ENCODE measurements around the gene SUPT5H. TPM values are rescaled to one million over a fixed set of nuclear protein-coding genes. Genes with fewer than 3 reads are reported as not detected.

The SUPT5H gene
- total and polyA plus RNA-seq, 2 of the 13 experiments (the other 11 are each of a cell fraction or from before 2014, with no cell fraction given), result 48.2 to 51.7 TPM

DNA sequence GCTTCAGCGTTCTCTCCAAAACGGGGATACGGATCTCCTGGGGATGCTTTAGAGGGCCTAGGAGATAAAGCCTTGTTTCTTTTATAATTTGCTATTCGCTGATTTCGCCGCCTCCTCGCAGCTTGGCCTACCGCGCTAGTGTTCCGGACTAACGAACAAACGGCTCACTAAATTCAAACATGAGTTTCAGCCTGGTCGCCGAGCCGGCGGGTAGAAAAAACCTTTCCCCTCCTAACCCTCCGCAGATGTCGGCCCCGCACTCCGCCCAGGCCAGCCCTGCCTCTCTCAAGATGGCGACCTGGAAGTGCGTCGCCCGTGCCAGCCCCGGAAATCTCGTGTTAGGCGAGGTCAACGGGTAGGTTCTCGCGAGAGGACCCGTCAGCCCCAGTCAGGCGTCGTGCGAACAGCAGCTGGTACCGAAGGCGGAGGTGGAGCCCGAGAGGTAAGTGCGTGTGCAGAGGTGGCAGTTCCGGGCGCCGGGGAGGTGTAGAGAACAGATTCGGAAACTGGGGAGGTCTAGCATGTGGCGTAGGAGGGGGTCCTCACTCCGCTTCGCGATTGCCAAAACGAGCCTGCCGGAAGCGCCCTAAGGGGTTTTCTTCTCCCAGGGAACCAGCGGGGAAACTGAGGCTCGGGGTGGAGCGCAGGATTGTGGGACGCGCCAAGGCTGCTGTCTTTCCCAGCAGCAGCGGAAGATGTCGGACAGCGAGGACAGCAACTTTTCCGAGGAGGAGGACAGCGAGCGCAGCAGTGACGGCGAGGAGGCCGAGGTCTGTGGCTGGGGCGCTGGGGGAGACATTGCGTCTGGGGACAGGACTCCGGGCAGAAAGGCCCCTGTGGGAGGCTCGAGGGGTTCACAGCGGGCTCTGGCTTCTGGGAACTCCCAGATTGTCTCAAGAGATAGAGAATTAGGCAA lies at the start of gene SUPT5H (continued):
- TF ChIP-seq SRSF4 (IDR thresholded peaks at IDR 0.05; ENCODE audit: low read depth, low read length, poor library complexity, severe bottlenecking), result no peak
- TF ChIP-seq, protein P1, sequence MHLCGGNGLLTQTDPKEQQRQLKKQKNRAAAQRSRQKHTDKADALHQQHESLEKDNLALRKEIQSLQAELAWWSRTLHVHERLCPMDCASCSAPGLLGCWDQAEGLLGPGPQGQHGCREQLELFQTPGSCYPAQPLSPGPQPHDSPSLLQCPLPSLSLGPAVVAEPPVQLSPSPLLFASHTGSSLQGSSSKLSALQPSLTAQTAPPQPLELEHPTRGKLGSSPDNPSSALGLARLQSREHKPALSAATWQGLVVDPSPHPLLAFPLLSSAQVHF (CRISPR knock-in tag; IDR thresholded peaks at IDR 0.05), result no peak
- no peak for TF ChIP-seq ZNF562 (CRISPR knock-in tag; IDR thresholded peaks at IDR 0.05; ENCODE audit: borderline replicate concordance)
- TF ChIP-seq, protein P2, sequence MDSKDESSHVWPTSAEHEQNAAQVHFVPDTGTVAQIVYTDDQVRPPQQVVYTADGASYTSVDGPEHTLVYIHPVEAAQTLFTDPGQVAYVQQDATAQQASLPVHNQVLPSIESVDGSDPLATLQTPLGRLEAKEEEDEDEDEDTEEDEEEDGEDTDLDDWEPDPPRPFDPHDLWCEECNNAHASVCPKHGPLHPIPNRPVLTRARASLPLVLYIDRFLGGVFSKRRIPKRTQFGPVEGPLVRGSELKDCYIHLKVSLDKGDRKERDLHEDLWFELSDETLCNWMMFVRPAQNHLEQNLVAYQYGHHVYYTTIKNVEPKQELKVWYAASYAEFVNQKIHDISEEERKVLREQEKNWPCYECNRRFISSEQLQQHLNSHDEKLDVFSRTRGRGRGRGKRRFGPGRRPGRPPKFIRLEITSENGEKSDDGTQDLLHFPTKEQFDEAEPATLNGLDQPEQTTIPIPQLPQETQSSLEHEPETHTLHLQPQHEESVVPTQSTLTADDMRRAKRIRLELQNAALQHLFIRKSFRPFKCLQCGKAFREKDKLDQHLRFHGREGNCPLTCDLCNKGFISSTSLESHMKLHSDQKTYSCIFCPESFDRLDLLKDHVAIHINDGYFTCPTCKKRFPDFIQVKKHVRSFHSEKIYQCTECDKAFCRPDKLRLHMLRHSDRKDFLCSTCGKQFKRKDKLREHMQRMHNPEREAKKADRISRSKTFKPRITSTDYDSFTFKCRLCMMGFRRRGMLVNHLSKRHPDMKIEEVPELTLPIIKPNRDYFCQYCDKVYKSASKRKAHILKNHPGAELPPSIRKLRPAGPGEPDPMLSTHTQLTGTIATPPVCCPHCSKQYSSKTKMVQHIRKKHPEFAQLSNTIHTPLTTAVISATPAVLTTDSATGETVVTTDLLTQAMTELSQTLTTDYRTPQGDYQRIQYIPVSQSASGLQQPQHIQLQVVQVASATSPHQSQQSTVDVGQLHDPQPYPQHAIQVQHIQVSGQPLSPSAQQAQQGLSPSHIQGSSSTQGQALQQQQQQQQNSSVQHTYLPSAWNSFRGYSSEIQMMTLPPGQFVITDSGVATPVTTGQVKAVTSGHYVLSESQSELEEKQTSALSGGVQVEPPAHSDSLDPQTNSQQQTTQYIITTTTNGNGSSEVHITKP (CRISPR knock-in tag; IDR thresholded peaks at IDR 0.05; ENCODE audit: low read depth), result peak; percentile 60; the same call in 1 of the 2 replicates
- TF ChIP-seq TEAD3 (CRISPR knock-in tag; optimal IDR thresholded peaks at IDR 0.05; ENCODE audit: borderline replicate concordance), result peak; percentile 74
- no peak for TF ChIP-seq HHEX (CRISPR knock-in tag; IDR thresholded peaks at IDR 0.05)
- peak in 1 of 2 experiments; percentile 94; a peak in 2 of 4 replicates for TF ChIP-seq KLF16 (CRISPR knock-in tag; IDR thresholded peaks at IDR 0.05)
- no peak for TF ChIP-seq ZNF34 (CRISPR knock-in tag; IDR thresholded peaks at IDR 0.05; ENCODE audit: borderline replicate concordance)
- no peak for TF ChIP-seq ZNF616 (CRISPR knock-in tag; IDR thresholded peaks at IDR 0.05; ENCODE audit: low read depth)
- no peak for TF ChIP-seq FLYWCH1 (CRISPR knock-in tag; IDR thresholded peaks at IDR 0.05)
- no peak for TF ChIP-seq ZNF773 (CRISPR knock-in tag; IDR thresholded peaks at IDR 0.05; ENCODE audit: borderline replicate concordance)
- peak; percentile 42; the same call in 1 of the 2 replicates for TF ChIP-seq RARA (CRISPR knock-in tag; IDR thresholded peaks at IDR 0.05)
- no peak for TF ChIP-seq KLF13 (CRISPR knock-in tag; IDR thresholded peaks at IDR 0.05)
- TF ChIP-seq, protein P3, sequence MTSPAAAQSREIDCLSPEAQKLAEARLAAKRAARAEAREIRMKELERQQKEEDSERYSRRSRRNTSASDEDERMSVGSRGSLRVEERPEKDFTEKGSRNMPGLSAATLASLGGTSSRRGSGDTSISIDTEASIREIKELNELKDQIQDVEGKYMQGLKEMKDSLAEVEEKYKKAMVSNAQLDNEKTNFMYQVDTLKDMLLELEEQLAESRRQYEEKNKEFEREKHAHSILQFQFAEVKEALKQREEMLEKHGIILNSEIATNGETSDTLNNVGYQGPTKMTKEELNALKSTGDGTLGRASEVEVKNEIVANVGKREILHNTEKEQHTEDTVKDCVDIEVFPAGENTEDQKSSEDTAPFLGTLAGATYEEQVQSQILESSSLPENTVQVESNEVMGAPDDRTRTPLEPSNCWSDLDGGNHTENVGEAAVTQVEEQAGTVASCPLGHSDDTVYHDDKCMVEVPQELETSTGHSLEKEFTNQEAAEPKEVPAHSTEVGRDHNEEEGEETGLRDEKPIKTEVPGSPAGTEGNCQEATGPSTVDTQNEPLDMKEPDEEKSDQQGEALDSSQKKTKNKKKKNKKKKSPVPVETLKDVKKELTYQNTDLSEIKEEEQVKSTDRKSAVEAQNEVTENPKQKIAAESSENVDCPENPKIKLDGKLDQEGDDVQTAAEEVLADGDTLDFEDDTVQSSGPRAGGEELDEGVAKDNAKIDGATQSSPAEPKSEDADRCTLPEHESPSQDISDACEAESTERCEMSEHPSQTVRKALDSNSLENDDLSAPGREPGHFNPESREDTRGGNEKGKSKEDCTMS (CRISPR knock-in tag; conservative IDR thresholded peaks at IDR 0.05), result no peak
- TF ChIP-seq, protein P4, sequence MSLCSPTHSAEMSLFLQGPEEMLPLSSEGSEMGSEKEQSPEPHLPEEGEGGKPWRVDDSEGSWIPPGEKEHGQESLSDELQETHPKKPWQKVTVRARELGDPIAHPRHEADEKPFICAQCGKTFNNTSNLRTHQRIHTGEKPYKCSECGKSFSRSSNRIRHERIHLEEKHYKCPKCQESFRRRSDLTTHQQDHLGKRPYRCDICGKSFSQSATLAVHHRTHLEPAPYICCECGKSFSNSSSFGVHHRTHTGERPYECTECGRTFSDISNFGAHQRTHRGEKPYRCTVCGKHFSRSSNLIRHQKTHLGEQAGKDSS (CRISPR knock-in tag; IDR thresholded peaks at IDR 0.05; ENCODE audit: borderline replicate concordance, low read depth), result 0 out of 2 replicates have a peak, but pooled peaks have one; percentile 36
- TF ChIP-seq, protein P5, sequence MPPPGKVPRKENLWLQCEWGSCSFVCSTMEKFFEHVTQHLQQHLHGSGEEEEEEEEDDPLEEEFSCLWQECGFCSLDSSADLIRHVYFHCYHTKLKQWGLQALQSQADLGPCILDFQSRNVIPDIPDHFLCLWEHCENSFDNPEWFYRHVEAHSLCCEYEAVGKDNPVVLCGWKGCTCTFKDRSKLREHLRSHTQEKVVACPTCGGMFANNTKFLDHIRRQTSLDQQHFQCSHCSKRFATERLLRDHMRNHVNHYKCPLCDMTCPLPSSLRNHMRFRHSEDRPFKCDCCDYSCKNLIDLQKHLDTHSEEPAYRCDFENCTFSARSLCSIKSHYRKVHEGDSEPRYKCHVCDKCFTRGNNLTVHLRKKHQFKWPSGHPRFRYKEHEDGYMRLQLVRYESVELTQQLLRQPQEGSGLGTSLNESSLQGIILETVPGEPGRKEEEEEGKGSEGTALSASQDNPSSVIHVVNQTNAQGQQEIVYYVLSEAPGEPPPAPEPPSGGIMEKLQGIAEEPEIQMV (CRISPR knock-in tag; IDR thresholded peaks at IDR 0.05; ENCODE audit: low read depth), result peak; percentile 83; the same call in 1 of the 2 replicates
- TF ChIP-seq, protein P6, sequence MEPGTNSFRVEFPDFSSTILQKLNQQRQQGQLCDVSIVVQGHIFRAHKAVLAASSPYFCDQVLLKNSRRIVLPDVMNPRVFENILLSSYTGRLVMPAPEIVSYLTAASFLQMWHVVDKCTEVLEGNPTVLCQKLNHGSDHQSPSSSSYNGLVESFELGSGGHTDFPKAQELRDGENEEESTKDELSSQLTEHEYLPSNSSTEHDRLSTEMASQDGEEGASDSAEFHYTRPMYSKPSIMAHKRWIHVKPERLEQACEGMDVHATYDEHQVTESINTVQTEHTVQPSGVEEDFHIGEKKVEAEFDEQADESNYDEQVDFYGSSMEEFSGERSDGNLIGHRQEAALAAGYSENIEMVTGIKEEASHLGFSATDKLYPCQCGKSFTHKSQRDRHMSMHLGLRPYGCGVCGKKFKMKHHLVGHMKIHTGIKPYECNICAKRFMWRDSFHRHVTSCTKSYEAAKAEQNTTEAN (CRISPR knock-in tag; conservative IDR thresholded peaks at IDR 0.05), result no peak; the same call in 1 of the 2 replicates
